GM21717 (cell line): ENCODE measurements around the gene HTR3E.
"Not testable (repeated sequence)": the region's sequence is repeated elsewhere in the genome, so short reads cannot be mapped to it uniquely, and the experiment has no call there.

Experiments used
- ATAC-seq: cut with Tn5 transposase; IDR thresholded peaks from one replicate; pipeline ENCODE4 v1.9.1; 2021; ENCODE audit warnings: mild to moderate bottlenecking, moderate library complexity; ENCODE audit not compliant: unreplicated experiment

The HTR3E gene

DNA sequence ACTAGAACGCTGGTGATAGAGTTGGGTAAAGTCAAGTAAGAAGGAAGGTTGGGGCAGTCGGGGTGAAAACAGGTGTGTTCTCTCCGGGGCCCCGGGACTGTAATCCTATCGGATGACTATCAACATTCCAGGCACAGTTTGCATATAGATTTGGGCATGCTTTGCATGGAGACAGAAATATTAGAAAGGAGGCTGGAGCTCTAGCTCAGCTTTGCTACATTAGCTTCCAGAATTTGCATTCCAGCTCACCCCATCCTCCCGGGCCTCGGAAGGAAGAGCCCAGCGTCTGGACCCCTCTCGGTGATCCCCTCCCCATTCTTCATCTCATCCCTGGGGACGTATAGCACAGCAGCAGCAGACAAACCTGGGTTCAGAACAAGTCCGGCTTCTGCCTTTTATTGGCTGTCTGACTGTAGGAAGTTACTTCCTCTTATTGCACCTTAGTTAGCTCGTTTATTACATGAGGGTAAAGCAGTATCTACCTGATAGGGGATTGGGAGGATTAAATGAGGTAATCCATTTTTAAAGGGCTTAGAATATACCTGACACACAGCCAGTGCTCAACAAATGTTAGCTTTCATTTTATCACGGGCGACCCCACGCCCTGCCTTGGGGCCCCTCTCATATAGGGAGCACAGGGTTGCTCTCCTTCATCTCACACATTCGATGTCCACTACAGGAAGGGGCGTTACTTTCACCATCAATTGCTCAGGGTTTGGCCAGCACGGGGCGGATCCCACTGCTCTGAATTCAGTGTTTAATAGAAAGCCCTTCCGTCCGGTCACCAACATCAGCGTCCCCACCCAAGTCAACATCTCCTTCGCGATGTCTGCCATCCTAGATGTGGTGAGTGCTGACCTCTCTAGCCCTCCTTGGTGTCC lies 3.2 kb downstream of the HTR3E start:
- ATAC-seq, result no peak

DNA sequence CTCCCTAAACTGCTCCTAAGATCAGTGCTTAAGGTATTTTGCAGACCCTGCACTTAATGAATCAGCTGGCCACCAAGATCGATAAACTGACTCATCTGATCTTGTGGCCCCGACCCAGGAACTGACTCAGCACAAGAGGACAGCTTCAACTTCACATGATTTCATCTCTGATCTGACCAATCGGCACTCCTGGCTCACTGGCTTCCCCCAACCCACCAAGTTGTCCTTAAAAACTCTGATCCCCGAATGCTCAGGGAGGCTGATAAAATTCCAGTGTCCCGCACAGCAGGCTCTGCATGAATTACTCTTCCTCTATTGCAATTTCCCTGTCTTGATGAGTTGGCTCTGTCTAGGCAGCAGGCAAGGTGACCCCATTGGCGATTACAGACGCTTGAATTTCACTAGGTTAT lies 13.5 kb downstream of the HTR3E start:
- ATAC-seq, result no peak

DNA sequence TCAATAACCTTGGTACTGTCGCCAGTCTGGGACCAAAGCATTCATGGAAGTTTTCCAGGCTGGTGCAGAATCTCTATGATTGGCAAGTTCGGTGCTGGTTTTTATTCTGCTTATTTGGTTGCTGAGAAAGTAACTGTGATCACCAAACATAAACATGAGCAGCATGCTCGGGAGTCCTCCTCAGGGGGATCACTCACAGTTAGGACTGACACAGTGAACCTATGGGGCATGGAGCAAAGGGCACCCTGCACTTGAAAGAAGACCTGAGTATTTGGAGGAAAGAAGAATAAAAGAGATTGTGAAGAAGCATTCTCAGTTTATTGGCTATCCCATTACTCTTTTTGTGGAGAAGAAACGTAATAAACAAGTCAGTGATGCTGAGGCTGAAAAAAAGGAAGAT lies 19.2 kb downstream of the HTR3E start:
- no peak for ATAC-seq

DNA sequence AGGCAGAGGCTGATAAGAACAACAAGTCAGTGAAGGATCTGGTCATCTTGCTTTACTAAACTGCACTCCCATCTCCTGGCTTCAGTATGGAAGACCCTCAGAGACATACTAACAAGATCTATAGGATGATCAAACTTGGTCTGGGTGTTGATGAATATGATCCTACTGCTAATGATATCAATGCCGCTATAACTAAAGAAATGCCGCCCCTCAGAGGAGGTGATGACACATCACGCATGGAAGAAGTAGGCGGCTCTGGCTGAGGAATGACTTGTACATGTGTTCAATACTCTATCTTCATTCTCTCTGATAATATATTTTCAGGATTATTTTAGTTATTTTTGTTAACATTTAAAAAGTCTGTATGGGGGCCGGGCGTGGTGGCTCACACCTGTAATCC lies 20.8 kb downstream of the HTR3E start:
- ATAC-seq, result no peak

DNA sequence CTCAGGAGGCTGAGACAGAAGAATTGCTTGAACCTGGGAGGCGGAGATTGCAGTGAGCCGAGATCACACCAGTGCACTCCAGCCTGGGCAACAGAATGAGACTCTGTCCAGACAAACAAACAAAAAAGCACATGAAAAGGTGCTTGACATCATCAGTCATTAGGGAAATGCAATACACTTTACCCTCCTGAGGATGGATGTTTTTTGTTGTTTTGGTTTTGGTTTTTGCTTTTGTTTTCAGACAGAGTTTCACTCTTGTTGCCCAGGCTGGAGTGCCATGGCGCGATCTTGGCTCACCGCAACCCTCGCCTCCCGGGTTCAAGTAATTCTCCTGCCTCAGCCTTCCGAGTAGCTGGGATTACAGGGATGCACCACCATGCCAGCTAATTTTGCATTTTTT lies 24.2 kb downstream of the HTR3E start:
- not testable (repeated sequence) for ATAC-seq

DNA sequence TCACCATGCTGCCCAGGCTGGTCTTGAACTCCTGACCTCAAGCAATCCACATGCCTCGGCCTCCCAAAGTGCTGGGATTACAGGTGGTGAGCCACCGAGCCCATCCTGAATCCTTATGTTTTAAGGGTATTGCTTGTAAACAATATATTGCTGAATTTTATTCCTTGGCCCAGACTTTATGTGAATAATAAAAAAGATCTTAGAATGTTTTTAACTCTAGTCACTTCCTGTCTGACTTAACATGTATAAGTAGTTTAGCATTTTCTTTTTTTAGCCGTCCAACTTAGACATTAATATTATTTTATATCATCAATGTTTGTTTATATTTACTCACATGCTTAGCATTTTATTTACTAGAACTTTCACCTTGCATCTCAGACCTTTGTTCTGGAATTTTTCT lies 29.1 kb downstream of the HTR3E start:
- no peak for ATAC-seq

DNA sequence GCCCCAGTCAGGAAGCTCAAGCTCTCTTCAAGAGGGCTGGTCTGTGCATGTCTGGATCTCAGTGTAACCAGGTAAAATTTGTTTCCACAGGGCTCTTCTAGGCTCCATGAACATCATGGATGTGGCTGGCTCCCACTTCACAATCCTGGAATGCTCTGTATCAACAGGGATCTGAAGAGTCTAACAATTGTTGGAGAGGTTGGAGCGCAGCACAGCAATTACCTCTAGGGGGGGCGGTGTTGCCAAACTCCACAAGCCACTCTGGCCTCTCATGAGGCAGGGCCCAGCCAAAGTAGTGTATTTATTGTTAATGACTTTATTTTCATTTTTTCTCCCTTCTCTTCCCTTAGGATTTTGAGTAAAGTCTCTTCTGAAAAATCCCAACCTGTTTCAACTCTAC lies 32.1 kb downstream of the HTR3E start:
- ATAC-seq, result no peak

DNA sequence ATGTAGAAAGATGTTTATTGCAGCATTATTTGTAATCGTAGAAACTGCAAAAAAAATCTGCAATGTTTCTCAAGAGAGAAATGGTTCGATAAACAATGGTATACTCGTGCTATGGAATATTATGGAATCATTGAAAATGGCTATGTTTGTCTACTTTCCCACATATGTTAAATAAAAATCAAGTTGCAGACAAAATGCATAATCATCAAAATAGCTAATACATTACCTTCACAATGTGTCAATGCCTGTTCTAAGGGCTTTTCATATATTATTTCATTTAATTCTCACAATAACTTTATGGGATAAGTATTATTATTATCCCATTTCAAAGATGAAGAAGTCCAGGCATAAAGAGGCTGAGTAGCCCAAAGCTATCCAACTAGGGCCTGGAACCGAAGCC lies 36.1 kb downstream of the HTR3E start:
- no peak for ATAC-seq

DNA sequence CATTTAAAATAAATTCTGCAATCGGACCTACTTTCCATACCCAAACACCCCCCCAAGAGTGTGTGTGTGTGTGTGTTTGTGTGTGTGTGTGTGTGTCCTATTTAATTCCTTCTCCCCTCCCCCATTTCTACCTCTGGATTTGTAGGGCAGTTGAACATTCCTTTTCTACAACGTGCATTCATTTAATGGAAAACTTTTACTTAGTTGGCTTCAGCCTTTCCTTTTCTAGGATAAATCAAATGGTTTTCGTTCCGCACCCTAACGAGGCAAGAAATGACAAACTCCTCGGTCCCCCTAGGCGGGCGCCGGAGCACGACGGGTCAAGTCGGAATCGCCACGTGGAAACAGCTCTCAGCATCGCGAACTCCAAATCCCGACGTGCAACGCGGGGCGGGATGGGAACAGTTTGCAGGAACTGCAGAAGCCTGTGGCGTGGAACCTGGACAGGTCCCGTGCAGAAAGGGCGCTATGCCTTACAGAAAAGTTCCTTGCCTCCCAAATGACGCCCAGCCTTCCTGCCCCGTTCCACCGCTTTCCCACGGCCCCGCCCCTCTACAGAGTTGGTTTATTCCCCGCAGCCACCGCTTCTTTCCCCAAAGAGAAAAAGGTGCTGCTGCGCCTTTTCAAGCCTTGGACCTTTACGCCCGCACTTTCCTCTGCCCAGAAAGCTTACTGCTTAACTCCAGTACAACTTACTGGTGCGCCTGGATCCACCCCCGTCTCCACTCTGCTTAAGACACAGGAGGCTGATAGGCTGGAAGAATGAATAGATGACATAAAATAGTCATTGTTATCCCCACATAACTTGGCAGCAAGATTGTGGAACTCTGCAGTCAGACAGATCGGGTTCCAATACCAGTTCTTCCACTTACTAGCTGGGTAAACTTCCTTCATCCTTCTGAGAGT lies 37.2 kb downstream of the HTR3E start:
- no peak for ATAC-seq

DNA sequence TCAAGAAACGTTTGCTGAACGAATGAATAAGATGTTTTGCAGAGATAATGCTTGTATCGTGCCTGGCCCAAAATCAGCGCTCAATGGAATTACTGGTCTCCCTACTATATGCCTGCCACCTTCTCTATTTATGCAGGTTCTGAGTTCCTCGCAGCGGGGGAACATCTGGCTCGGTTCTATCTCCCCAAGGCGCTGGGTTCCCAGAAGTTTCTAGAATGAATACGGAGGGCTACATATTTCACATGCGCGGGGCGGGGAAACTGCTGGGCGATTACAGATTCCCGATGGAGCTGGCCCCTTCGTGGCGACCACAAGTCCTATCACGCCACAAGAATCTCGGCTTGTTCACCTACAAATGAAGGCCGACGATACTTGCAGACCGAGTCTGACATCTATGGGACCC lies 37.9 kb downstream of the HTR3E start:
- ATAC-seq, result peak; percentile 20

DNA sequence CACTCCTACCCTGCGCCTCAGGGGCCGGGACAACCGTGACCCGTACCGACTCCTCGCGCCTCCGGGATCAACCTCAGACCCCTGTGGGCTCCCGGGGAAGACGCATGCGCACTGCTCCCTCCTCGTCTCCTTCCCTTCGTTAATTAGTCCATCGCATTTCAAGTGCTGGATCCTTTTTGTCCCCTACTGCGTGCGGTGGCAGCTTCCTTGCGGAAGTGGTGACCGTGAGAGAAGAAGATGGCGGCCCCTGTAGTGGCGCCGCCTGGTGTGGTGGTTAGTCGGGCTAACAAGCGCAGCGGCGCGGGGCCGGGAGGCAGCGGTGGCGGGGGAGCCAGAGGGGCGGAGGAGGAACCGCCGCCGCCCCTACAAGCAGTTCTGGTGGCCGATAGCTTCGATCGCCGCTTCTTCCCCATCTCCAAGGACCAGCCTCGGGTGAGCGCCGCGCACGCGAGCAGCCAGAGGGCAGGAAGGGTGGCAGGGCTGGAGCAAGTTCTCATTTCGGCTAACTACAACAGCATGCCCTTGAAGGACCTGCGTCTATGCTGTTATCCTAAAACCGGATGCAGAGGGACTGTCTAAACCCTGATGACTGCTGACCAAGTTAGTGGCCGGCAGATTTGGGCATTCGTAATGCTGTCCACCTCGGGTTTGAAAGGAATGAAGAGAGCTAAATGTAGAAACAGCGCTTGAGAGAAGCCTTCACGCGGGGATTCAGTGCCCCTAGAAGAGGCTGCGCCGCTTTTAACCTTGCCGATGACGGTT lies 38.5 kb downstream of the HTR3E start, which contains the start of gene EIF2B5:
Gene EIF2B5, plus strand, starts transcription at position 210 of the 762 bp plus-strand sequence. Its CDS starts 28 bp downstream, at position 238.
- peak; percentile 84 for ATAC-seq

DNA sequence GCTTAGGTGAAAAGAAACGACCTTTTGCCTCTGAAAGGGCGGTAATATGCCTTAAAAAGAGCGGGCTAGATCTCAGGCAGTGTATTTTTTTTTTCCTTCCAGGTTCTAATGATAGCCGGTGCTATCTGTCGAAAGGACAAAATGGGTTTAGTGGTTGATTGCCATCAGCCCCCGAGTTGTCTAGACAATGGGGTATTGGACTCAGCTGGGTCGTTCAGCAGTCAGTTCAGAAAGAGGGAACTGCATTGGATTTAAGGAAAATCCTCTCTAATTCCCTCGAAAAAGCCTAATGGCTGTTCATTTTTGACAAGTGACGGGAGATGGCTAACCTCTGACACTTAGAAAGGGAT lies 39.0 kb downstream of the HTR3E start:
- no peak for ATAC-seq

DNA sequence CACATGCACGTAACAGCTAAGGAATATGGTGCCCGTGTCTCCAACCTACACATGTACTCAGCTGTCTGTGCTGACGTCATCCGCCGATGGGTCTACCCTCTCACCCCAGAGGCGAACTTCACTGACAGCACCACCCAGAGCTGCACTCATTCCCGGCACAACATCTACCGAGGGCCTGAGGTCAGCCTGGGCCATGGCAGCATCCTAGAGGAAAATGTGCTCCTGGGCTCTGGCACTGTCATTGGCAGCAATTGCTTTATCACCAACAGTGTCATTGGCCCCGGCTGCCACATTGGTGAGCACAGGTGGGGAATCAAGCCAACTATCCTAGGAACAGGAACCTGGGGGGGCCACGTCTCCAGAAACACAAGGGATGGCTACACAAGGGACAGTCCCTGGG lies 43.6 kb downstream of the HTR3E start:
- ATAC-seq, result no peak

DNA sequence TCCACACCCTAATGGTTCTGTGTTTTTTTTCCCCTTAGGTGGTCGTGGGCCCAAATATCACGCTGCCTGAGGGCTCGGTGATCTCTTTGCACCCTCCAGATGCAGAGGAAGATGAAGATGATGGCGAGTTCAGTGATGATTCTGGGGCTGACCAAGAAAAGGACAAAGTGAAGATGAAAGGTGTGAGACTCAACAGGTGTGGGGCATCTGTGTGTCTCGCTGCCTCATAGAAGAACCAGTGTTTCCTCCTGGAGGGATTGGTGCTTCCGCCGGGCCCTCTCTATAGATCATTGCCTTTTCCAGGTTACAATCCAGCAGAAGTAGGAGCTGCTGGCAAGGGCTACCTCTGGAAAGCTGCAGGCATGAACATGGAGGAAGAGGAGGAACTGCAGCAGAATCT lies 45.3 kb downstream of the HTR3E start:
- no peak for ATAC-seq

DNA sequence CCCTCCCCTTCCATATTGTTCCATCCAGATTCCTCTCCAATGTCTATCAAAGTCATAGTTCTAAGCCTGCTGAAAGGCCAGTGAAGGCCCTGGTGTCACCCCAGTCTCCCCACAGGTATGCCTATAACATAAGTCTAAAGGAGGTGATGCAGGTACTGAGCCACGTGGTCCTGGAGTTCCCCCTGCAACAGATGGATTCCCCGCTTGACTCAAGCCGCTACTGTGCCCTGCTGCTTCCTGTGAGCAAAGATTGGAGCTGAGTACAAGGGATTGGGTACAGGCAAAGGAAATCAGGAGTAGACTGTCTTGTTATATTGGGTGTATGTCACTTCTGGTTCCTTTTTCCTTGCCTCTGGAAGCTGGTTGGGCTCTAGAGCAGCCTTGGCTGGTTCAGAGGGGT lies 46.5 kb downstream of the HTR3E start:
- no peak for ATAC-seq

DNA sequence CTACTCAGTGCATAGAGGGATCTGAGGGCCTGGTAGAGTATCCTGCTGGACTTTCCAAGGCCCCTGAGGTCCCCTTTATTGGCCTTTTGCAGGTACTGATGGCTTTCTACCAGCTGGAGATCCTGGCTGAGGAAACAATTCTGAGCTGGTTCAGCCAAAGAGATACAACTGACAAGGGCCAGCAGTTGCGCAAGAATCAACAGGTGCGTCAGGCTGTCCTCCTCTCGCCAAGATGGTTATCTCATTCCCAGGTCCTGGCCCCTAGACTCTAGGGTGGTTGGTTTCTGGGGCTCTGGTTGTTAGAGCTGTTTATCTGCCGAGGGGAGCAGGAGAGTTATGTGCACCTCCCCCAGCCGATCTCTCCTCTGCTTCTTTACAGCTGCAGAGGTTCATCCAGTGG lies 47.6 kb downstream of the HTR3E start:
- ATAC-seq, result no peak

DNA sequence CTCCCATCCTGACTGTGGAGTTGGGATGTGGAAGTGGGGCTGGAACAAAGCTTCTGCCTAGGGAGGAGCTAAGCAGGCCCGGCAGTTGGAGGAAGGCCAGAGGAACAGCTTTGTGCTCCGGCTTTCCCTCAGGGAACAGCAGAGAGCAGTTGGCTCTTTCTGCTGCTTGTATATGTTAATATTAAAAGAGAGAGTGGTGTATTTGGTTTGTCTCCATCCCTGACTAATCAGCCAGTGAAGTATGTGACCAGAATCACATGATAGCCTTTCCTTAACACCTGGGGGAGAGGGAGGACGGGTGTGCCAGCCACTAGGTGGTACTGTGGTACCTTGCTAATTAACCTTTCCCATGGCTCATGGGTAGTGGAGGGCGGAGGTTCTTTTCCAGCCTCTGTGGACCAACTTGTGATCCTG lies 48.3 kb downstream of the HTR3E start:
- ATAC-seq, result no peak

DNA sequence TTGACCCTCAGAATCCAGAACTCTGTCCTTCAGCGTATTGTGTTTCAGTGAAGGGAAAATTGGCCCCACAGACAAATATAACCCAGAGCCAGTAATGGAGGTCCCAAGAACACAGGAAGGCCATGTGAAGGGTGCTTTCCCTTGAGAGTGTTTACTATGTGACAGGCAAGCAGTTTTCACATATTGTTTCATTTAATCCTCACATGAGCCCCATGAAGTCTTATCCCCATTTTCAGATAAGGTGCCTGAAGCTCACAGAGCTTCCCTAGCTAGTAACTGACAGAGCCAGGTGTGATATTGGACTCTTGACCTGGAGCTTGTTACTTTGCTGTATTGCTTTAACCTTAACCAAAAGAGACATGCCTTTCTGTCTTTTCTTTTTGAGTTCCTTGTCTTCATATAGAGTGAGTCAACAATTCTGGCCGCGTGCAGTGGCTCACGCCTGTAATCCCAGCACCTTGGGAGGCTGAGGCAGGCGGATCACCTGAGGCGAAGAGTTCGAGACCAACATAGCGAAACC lies 48.9 kb downstream of the HTR3E start:
- ATAC-seq, result no peak

DNA sequence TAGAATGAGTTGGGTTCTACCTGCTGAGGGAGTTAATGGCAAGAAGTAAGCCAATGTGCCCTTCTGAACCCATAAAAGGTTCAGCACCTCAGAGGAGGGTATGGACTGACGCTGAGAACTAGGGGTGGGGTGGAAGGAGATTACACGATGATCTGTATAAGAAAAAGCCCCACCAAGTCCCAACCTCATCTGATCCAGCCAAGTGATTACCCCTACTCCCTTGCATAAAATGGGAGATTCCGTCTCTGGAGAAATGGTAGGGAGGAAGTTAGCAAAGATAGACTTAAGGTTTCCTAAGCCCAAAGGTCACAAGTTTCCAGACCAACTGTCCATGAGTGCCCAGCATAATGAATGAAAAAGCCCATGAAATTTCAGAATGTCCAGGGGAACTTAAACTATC lies 51.2 kb downstream of the HTR3E start:
- ATAC-seq, result no peak

DNA sequence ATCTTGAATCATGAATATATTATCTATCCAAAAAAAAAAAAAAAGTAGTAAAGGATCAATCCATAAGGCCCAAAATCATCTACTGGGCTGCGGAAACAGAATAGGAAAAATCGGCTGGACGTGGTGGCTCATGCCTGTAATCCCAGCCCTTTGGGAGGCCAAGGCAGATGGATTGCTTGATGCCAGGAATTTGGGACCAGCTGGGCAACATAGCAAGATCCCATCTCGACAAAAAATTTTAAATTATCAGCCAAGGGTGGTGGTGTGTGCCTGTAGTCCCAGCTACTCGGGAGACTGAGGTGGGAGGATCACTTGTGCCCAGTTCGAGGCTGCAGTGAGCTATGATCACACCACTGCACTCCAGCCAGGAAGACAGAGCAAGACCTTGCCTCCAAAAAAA lies 52.3 kb downstream of the HTR3E start:
- no peak for ATAC-seq

DNA sequence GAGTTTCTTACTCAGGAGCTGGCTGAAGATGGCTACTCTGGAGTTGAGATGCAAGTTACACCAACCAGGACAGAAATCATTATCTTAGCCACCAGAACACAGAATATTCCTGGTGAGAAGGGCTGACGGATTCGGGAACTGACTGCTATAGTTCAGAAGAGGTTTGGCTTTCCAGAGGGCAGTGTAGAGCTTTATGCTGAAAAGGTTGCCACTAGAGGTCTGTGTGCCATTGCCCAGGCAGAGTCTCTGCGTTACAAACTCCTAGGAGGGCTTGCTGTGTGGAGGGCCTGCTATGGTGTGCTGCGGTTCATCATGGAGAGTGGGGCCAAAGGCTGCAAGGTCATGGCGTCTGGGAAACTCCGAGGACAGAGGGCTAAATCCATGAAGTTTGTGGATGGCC lies 52.9 kb downstream of the HTR3E start:
- ATAC-seq, result not testable (repeated sequence)
